A375 (cell line): ENCODE results near the gene SDCBP2. TPM values are rescaled to one million over a fixed set of nuclear protein-coding genes. Genes with fewer than 3 reads are reported as not detected.

Experiments used
- total RNA-seq: library from RNA; depleted of rRNA; stranded (reverse); fragments of >200 nt; shearing (Covaris generic); gene quantifications from 2 replicates; pipeline ENCODE4 v1.2.3, GENCODE V29; 2014; rRNA removed

Gene SDCBP2, protein sequence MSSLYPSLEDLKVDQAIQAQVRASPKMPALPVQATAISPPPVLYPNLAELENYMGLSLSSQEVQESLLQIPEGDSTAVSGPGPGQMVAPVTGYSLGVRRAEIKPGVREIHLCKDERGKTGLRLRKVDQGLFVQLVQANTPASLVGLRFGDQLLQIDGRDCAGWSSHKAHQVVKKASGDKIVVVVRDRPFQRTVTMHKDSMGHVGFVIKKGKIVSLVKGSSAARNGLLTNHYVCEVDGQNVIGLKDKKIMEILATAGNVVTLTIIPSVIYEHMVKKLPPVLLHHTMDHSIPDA
- 1.6 and 1.7 TPM in 2 replicates for total RNA-seq

GRCh38 chr20:1328680-1329330 is at the start of gene SDCBP2:
SDCBP2 (minus strand) TSS chr20:1329139; CDS start chr20:1320416, 8,723 bp downstream.

DNA sequence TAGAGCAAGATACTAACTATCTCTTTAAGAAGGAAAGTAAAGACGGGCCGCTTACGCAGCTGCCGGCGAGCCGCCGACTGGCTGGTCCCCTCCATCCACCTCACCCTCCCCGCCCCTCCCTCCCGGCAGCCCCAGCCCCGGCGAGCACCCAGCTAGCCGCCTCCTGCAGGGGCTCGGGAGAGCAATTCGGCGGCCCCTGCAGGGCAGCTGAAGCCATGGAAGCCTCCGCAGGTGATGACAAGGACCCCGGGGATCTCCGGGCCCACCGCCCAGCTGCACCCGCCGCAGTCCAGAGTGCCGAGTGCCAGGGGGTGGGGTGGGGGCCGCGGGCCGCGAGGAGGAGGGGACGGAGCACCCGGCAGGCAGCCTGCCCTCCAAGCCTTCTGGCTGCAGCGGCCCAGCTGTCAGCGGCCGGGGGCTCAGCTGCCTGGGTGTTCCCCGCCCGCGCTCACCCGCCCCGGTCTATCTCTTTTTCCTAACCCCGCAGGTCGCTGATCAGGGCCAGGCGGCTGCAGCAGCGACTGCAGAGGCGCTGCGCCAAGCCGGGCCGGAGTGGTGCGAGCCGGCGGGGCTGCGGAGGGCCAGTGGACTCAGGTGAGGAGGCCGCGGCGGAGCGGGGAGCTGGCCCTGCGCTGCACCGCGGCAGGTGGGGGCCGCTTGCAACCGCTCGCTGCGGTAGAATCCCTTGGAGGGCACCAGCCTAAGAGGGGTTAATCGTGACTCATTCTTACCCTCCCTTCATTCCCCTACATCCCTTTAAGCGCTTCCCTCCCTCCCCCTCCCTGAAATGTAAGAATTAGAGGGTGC is 62.6 kb downstream of the SDCBP2 start, which contains the start of gene SNPH:
Gene SNPH, plus strand, starts transcription at position 128 of the 807 bp plus-strand sequence. CDS start 29,946 bp downstream, outside the sequence.

Other genes starting within 250 kb of the SDCBP2 start
- gene PSMF1, start 210.5 kb downstream of the SDCBP2 start, total RNA-seq = 36.2 and 37.6 TPM in 2 replicates
- 0.37 TPM in 1 of 2 replicates, not detected in the other for gene TMEM74B, start 144.2 kb downstream of the SDCBP2 start, total RNA-seq
- gene C20orf202, start 125.7 kb downstream of the SDCBP2 start, total RNA-seq = not detected in 2 replicates
- gene RAD21L1, start 103.1 kb downstream of the SDCBP2 start, total RNA-seq = not detected in 2 replicates
- 4.3 and 5.6 TPM in 2 replicates for gene SNPH, start 62.8 kb downstream of the SDCBP2 start, total RNA-seq
- gene FKBP1A, start 63.9 kb upstream of the SDCBP2 start, total RNA-seq = 93.5 and 107 TPM in 2 replicates
- 47.5 and 51.6 TPM in 2 replicates for gene NSFL1C, start 137.7 kb upstream of the SDCBP2 start, total RNA-seq
- gene SIRPB2, start 162.3 kb upstream of the SDCBP2 start, total RNA-seq = not detected in 2 replicates
- not detected in 2 replicates for gene SIRPD, start 228.6 kb upstream of the SDCBP2 start, total RNA-seq